PC-3 (cell line): Measurements from ENCODE around the gene ONECUT3. TPM values are rescaled to one million over a fixed set of nuclear protein-coding genes. Genes with fewer than 3 reads are reported as not detected.

Experiments
- ATAC-seq: fragments of 200-7000 bp; cut with Tn5 transposase; 2 replicates; pipeline ENCODE4 v1.9.1; 2020; ENCODE audit warnings: mild to moderate bottlenecking, moderate library complexity
- BruUV-seq: library from RNA; stranded (reverse); fragments of 400-500 nt; replicated peaks from 2 replicates; lab custom pipeline; 2021; lab: Mats Ljungman, UMichigan
- CTCF ChIA-PET: fragments of 300-600 bp; sonication (Branson Sonifier 250); formaldehyde crosslinking; loops from one replicate; lab custom pipeline; 2022; ENCODE audit warnings: antibody characterized with exemption; lab: Charles Lee
- POLR2A ChIA-PET: fragments of 300-600 bp; sonication (Branson Sonifier 250); formaldehyde crosslinking; loops from one replicate; lab custom pipeline; 2022; ENCODE audit warnings: antibody characterized with exemption; ENCODE audit not compliant: unreplicated experiment; lab: Charles Lee
- DNase-seq: peaks from one replicate; pipeline ENCODE4 v3.0.0-alpha.2; 2015
- H2AFZ ChIP-seq: fragments of 300-600 bp; sonication (generic); 2 replicates; pipeline ENCODE4 v1.6.0; 2016; ENCODE audit warnings: antibody characterized with exemption, low read length
- H3F3A ChIP-seq: fragments of 300-600 bp; sonication (generic); one replicate; pipeline ENCODE4 v1.6.0; 2017; ENCODE audit warnings: antibody characterized with exemption, low read length, control low read depth, mild to moderate bottlenecking; ENCODE audit not compliant: unreplicated experiment
- H3K27ac ChIP-seq: fragments of 300-600 bp; sonication (generic); 2 replicates; pipeline ENCODE4 v1.5.1; 2016; ENCODE audit warnings: mild to moderate bottlenecking, low read length
- H3K27me3 ChIP-seq: fragments of 300-600 bp; sonication (generic); 2 replicates; pipeline ENCODE4 v1.6.1; 2016; ENCODE audit warnings: low read length, mixed read lengths
- H3K36me3 ChIP-seq: fragments of 300-600 bp; sonication (generic); 2 replicates; pipeline ENCODE4 v1.6.1; 2016; ENCODE audit warnings: low read depth, mixed run types, low read length, mixed read lengths
- H3K4me1 ChIP-seq: fragments of 300-600 bp; sonication (generic); 2 replicates; pipeline ENCODE4 v1.5.1; 2016; ENCODE audit warnings: low read length; ENCODE audit not compliant: insufficient read depth
- H3K4me2 ChIP-seq: fragments of 300-600 bp; sonication (generic); 2 replicates; pipeline ENCODE4 v1.6.0; 2016; ENCODE audit warnings: low read length
- H3K4me3 ChIP-seq: fragments of 300-600 bp; sonication (generic); 2 replicates; pipeline ENCODE4 v1.5.1; 2016; ENCODE audit warnings: mild to moderate bottlenecking, low read length, mixed read lengths
- H3K79me2 ChIP-seq: fragments of 300-600 bp; sonication (generic); 2 replicates; pipeline ENCODE4 v1.6.1; 2017; ENCODE audit warnings: low read length, mixed read lengths
- H3K9ac ChIP-seq: fragments of 300-600 bp; sonication (generic); 2 replicates; pipeline ENCODE4 v1.6.0; 2016; ENCODE audit warnings: mild to moderate bottlenecking, low read length
- H3K9me2 ChIP-seq: fragments of 300-600 bp; sonication (generic); replicated peaks from 2 replicates; pipeline ENCODE4 v1.6.1; 2016; ENCODE audit warnings: mixed run types, low read length, mixed read lengths
- H3K9me3 ChIP-seq: fragments of 300-600 bp; sonication (generic); 2 replicates; pipeline ENCODE4 v1.6.1; 2016; ENCODE audit warnings: low read length, mixed read lengths
- H4K20me1 ChIP-seq: fragments of 300-600 bp; sonication (generic); 2 replicates; pipeline ENCODE4 v1.6.1; 2016; ENCODE audit warnings: low read length, mixed read lengths
- EZH2 ChIP-seq: fragments of 300-600 bp; sonication (generic); IDR thresholded peaks from one replicate; pipeline ENCODE4 v1.6.1; 2017; ENCODE audit warnings: antibody characterized with exemption, mild to moderate bottlenecking, low read length; ENCODE audit not compliant: unreplicated experiment
- EZH2phosphoT487 ChIP-seq: fragments of 300-600 bp; sonication (generic); IDR thresholded peaks from 2 replicates; pipeline ENCODE4 v1.6.1; 2018; ENCODE audit warnings: mild to moderate bottlenecking, antibody characterized with exemption, low read length, borderline replicate concordance
- intact Hi-C: fragments of 100-400 bp; cut with micrococcal nuclease; formaldehyde crosslinking; loops from 2 replicates; pipeline ENCODE4 v1.9.0; 2023
- total RNA-seq: library from RNA; depleted of rRNA; stranded (reverse); fragments of >200 nt; gene quantifications from 2 replicates; pipeline ENCODE4 v1.2.3, GENCODE V29; 2014
- TF ChIP-seq, protein P1 (sequence below): fragments of 300-600 bp; sonication (generic); conservative IDR thresholded peaks from 2 replicates; pipeline ENCODE4 v1.5.1; 2017; ENCODE audit warnings: antibody characterized with exemption, low read depth, mild to moderate bottlenecking, low read length

ONECUT3 gene
- total RNA-seq, 1 experiment from 2014 or later, result 1.4 TPM

DNA sequence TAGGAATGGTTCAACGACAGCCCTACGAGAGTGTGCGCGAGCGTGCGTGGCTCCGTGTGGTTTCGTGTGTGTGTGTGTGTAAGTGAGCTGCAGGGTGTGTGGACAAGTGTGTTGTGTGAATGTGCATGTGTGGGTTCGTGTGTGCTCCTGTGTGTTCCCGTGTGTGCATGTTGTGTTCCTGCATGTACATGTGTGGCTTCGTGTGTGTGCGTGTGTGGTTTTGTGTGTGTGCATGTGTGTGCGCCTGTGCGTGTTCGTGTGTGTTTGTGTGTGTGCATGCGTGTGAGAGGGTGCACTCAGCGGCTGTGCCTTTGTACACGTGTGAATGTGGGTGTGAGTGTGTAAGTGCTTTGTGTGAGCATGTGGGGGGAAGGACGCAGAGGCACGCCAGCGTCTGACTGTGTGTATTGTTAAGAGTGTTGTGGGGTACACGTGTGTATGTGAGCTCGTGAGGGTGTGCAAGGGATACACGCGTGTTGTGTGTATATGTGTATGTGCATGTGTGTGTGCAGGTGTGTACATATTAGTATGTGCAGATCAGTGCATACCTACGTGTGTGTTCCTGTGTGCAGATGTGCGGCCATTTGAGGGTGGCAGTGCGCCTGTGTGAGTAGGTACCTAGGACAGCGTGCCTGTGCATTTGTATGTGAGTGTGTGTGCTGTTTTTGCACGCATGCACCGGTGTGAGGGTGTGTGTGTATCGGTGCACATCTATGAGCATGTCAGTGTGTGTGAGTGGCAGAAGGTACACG is 24.3 kb upstream of the ONECUT3 start:
- TF ChIP-seq, protein P1, sequence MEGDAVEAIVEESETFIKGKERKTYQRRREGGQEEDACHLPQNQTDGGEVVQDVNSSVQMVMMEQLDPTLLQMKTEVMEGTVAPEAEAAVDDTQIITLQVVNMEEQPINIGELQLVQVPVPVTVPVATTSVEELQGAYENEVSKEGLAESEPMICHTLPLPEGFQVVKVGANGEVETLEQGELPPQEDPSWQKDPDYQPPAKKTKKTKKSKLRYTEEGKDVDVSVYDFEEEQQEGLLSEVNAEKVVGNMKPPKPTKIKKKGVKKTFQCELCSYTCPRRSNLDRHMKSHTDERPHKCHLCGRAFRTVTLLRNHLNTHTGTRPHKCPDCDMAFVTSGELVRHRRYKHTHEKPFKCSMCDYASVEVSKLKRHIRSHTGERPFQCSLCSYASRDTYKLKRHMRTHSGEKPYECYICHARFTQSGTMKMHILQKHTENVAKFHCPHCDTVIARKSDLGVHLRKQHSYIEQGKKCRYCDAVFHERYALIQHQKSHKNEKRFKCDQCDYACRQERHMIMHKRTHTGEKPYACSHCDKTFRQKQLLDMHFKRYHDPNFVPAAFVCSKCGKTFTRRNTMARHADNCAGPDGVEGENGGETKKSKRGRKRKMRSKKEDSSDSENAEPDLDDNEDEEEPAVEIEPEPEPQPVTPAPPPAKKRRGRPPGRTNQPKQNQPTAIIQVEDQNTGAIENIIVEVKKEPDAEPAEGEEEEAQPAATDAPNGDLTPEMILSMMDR, result no peak
- TF ChIP-seq EZH2 (no peak), EZH2phosphoT487 (no peak)

DNA sequence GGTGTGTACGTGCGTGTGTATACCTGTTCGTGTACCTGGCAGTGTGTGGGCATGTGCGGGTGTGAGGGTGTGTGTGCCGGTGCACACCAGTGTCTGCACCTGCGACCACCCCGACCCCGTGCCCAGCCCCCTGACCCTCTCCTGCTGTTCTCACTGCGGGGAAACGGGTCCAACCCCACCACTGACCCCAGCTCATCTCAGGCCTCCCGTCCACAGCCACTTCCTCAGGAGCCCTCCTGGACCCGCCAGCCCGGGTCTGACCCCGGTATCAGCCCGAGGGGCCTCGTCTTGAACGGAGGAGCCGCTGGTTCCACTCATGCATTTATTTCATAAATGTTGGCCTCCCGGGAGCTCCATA is 23.8 kb upstream of the ONECUT3 start:
- Histone ChIP-seq H3K4me1 (peaks cover 5% of the 10 kb centered on the region; the same call in 1 of the 2 replicates), H3K9me3 (no peaks in the 10 kb centered on the region), H3K4me3 (no peak overlapping the region), H3K9me2 (no peaks in the 10 kb centered on the region), H3K27me3 (no peaks in the 10 kb centered on the region), H3K27ac (no peak overlapping the region), H3K9ac (no peak overlapping the region), H3F3A (no peaks in the 10 kb centered on the region), H4K20me1 (no peaks in the 10 kb centered on the region), H3K36me3 (no peaks in the 10 kb centered on the region), H3K79me2 (no peaks in the 10 kb centered on the region), H2AFZ (no peak overlapping the region), H3K4me2 (no peak overlapping the region)
- ChIA-PET POLR2A (no interaction called here), CTCF (no interaction called here)
- ATAC-seq (no peak), DNase-seq (no peak)
- intact Hi-C loops, result no loop called here
- no TSS peak for BruUV-seq
- TF ChIP-seq, protein P1, result no peak
- TF ChIP-seq EZH2phosphoT487, result no peak
- TF ChIP-seq EZH2, result no peak

More for the DNA sequence above, 24.3 kb upstream of the ONECUT3 start:
- Histone ChIP-seq H3K9me3 (no peaks in the 10 kb centered on the region), H2AFZ (no peak overlapping the region), H3K9me2 (no peaks in the 10 kb centered on the region), H3K36me3 (no peaks in the 10 kb centered on the region), H3K79me2 (no peaks in the 10 kb centered on the region), H3K27ac (no peak overlapping the region), H3K4me2 (no peak overlapping the region), H4K20me1 (no peaks in the 10 kb centered on the region), H3K27me3 (no peaks in the 10 kb centered on the region), H3K9ac (no peak overlapping the region), H3F3A (no peaks in the 10 kb centered on the region), H3K4me1 (peaks cover 5% of the 10 kb centered on the region; the same call in 1 of the 2 replicates), H3K4me3 (no peak overlapping the region)
- ATAC-seq (no peak), DNase-seq (no peak)
- intact Hi-C loops, result no loop called here
- BruUV-seq, result no TSS peak
- CTCF ChIA-PET, result no interaction called here
- POLR2A ChIA-PET, result no interaction called here

DNA sequence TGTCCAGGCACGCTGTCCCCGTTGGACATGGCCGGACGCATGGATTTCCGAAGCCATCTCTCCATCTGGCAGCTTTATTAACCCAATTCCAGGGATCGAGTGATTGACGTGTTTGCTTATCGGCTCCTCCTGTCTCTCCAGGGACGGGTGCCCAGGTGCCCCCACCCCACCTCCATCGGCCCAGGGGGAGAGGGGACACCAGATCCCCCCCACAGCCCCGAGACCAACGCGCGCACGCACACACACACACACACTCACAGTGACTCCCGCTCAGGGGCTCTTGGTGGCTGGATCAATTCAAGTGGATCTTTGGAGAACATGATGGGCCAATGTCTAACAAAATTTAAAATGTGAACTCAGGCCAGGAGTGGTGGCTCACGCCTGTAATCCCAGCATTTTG is 23.1 kb upstream of the ONECUT3 start:
- no peaks in the 10 kb centered on the region for H3K9me3 ChIP-seq

More for the DNA sequence above, 23.1 kb upstream of the ONECUT3 start:
- H3F3A ChIP-seq, result no peaks in the 10 kb centered on the region
- H3K4me2 ChIP-seq, result no peak overlapping the region
- no peak overlapping the region for H3K9ac ChIP-seq
- ChIA-PET POLR2A (no interaction called here), CTCF (no interaction called here)
- no peak overlapping the region for H3K27ac ChIP-seq
- no TSS peak for BruUV-seq
- DNase-seq (no peak), ATAC-seq (no peak)
- no peak overlapping the region for H3K4me3 ChIP-seq
- TF ChIP-seq EZH2 (no peak), EZH2phosphoT487 (no peak)
- TF ChIP-seq, protein P1, result no peak
- H3K4me1 ChIP-seq, result peaks cover 9% of the 10 kb centered on the region; the same call in 1 of the 2 replicates
- no peaks in the 10 kb centered on the region for H3K36me3 ChIP-seq
- H3K9me2 ChIP-seq, result no peaks in the 10 kb centered on the region
- H4K20me1 ChIP-seq, result no peaks in the 10 kb centered on the region
- no peaks in the 10 kb centered on the region for H3K27me3 ChIP-seq
- intact Hi-C loops, result no loop called here
- H2AFZ ChIP-seq, result no peak overlapping the region
- H3K79me2 ChIP-seq, result no peaks in the 10 kb centered on the region
